K562 (cell line): Measurements from ENCODE around the gene NEDD4L.

ENCODE experiments used
- CEBPB ChIP-seq: fragments of 450-650 bp; IDR thresholded peaks from 2 replicates; pipeline ENCODE4 v1.6.1; 2016; ENCODE audit warnings: missing genetic modification characterization, missing compliant biosample characterization
- CTBP1 ChIP-seq: fragments of 450-650 bp; IDR thresholded peaks from 2 replicates; pipeline ENCODE4 v1.6.1; 2016; ENCODE audit warnings: borderline replicate concordance
- CTCF ChIP-seq, 3 experiments: IDR thresholded peaks in 2 of 3; conservative IDR thresholded peaks in 1 of 3; 2 replicates each; pipeline ENCODE4 v1.5.1; 2011 to 2012; ENCODE audit warnings: low read length in 3 of 3, mild to moderate bottlenecking in 3 of 3, control low read depth in 2 of 3, improper control_type of control experiment in 1 of 3, inconsistent platforms in 1 of 3, low read depth in 1 of 3, mixed read lengths in 1 of 3, moderate library complexity in 1 of 3; ENCODE audit not compliant: insufficient read depth in 2 of 3
- EZH2 ChIP-seq: IDR thresholded peaks from 2 replicates; pipeline ENCODE4 v1.6.1; 2012; ENCODE audit warnings: low read depth, mild to moderate bottlenecking, inconsistent platforms, low read length, borderline replicate concordance
- JUN ChIP-seq, 2 experiments: sonication (generic) in 1 of 2; formaldehyde crosslinking in 1 of 2; IDR thresholded peaks; 2 replicates each; pipeline versions ENCODE4 v1.6.1 to v1.8.0; 2012 to 2022; ENCODE audit warnings: borderline replicate concordance in 2 of 2, mild to moderate bottlenecking in 2 of 2, improper control_type of control experiment in 1 of 2, low read depth in 1 of 2, low read length in 1 of 2, missing genetic modification reagents in 1 of 2
- MEF2A ChIP-seq: IDR thresholded peaks from 2 replicates; pipeline ENCODE4 v1.6.1; 2011; ENCODE audit warnings: low read depth, mild to moderate bottlenecking, low read length, moderate library complexity; ENCODE audit not compliant: control insufficient read depth

- TF ChIP-seq JUN (IDR thresholded peaks at IDR 0.05; ENCODE audit: borderline replicate concordance, low read depth, low read length) (no peak), JUN (CRISPR knock-in tag; IDR thresholded peaks at IDR 0.05; ENCODE audit: borderline replicate concordance) (no peak), CTBP1 (no peak), MEF2A (no peak), EZH2 (no peak), CEBPB (no peak), CTCF (IDR thresholded peaks at IDR 0.05 in 2 of 3, conservative IDR thresholded peaks at IDR 0.05 in 1 of 3; ENCODE audit: insufficient read depth in 2 of 3, low read depth in 1 of 3, low read length in 3 of 3) (no peak)
Measured at GRCh38 chr18:58308463-58308862, 264.4 kb downstream of the NEDD4L start.
